Astrocyte (in vitro differentiated cells and primary cell): ENCODE results near the gene TEAD4. TPM values are rescaled to one million over a fixed set of nuclear protein-coding genes. Genes with fewer than 3 reads are reported as not detected.

ENCODE experiments used
- DNase-seq: peaks from one replicate; pipeline ENCODE4 v3.0.0-alpha.2; 2010; ENCODE audit warnings: low read depth
- FAIRE-seq: peaks from 2 replicates; lab custom pipeline; 2011; peaks lifted over from hg19 to GRCh38; lab: Jason Lieb, UNC
- H2AFZ ChIP-seq: 2 replicates; pipeline ENCODE4 v1.6.0; 2012; ENCODE audit warnings: low read depth, low read length, inconsistent platforms
- H3K27ac ChIP-seq: 2 replicates; pipeline ENCODE4 v1.5.1; 2011; ENCODE audit warnings: low read depth, low read length, inconsistent platforms
- H3K27me3 ChIP-seq: 2 replicates; pipeline ENCODE4 v1.6.0; 2011; ENCODE audit warnings: low read length, inconsistent platforms; ENCODE audit not compliant: insufficient read depth
- H3K36me3 ChIP-seq: 2 replicates; pipeline ENCODE4 v1.5.1; 2011; ENCODE audit warnings: low read length, inconsistent platforms; ENCODE audit not compliant: insufficient read depth
- H3K4me1 ChIP-seq: 2 replicates; pipeline ENCODE4 v1.5.1; 2011; ENCODE audit warnings: low read length, inconsistent platforms; ENCODE audit not compliant: insufficient read depth
- H3K4me2 ChIP-seq: 2 replicates; pipeline ENCODE4 v1.6.0; 2012; ENCODE audit warnings: low read length, inconsistent platforms
- H3K4me3 ChIP-seq: 2 replicates; pipeline ENCODE4 v1.5.1; 2011; ENCODE audit warnings: low read depth, mild to moderate bottlenecking, low read length, inconsistent platforms; ENCODE audit not compliant: insufficient read depth
- H3K79me2 ChIP-seq: 2 replicates; pipeline ENCODE4 v1.6.0; 2012; ENCODE audit warnings: mild to moderate bottlenecking, low read length, inconsistent platforms; ENCODE audit not compliant: insufficient read depth
- H3K9ac ChIP-seq: 2 replicates; pipeline ENCODE4 v1.6.0; 2012; ENCODE audit warnings: mild to moderate bottlenecking, low read length, inconsistent platforms
- H3K9me3 ChIP-seq: 2 replicates; pipeline ENCODE4 v1.5.1; 2012; ENCODE audit warnings: low read depth, mild to moderate bottlenecking, low read length, inconsistent platforms; ENCODE audit not compliant: insufficient read depth
- H4K20me1 ChIP-seq: 2 replicates; pipeline ENCODE4 v1.6.0; 2012; ENCODE audit warnings: low read length, inconsistent platforms; ENCODE audit not compliant: insufficient read depth
- H3K27ac Mint-ChIP-seq: one replicate; pipeline ENCODE4 v1.8.0; 2021; ENCODE audit warnings: mild to moderate bottlenecking, mixed read lengths; ENCODE audit not compliant: unreplicated experiment
- H3K27me3 Mint-ChIP-seq: one replicate; pipeline ENCODE4 v1.8.0; 2021; ENCODE audit warnings: low read depth, mixed read lengths; ENCODE audit not compliant: unreplicated experiment
- H3K36me3 Mint-ChIP-seq: one replicate; pipeline ENCODE4 v1.8.0; 2021; ENCODE audit warnings: low read depth, mixed read lengths; ENCODE audit not compliant: unreplicated experiment
- H3K4me1 Mint-ChIP-seq: one replicate; pipeline ENCODE4 v1.8.0; 2021; ENCODE audit warnings: low read depth, mixed read lengths; ENCODE audit not compliant: unreplicated experiment
- H3K4me3 Mint-ChIP-seq: one replicate; pipeline ENCODE4 v1.8.0; 2021; ENCODE audit warnings: mild to moderate bottlenecking, moderate library complexity, mixed read lengths; ENCODE audit not compliant: unreplicated experiment
- H3K9me3 Mint-ChIP-seq: one replicate; pipeline ENCODE4 v1.8.0; 2021; ENCODE audit warnings: mild to moderate bottlenecking, mixed read lengths; ENCODE audit not compliant: unreplicated experiment
- EZH2 ChIP-seq: IDR thresholded peaks from 2 replicates; pipeline ENCODE4 v1.6.1; 2012; ENCODE audit warnings: mild to moderate bottlenecking, low read length, inconsistent platforms; ENCODE audit not compliant: insufficient read depth
- total RNA-seq: library from RNA; stranded (reverse); gene quantifications from 2 replicates; pipeline ENCODE4 v1.2.1, GENCODE V29; 2021
- TF ChIP-seq, protein P1 (sequence below): IDR thresholded peaks from 2 replicates; pipeline ENCODE4 v1.5.1; 2011; ENCODE audit warnings: low read depth, mild to moderate bottlenecking, inconsistent platforms, low read length, moderate library complexity; ENCODE audit not compliant: insufficient read depth

Gene TEAD4
- total RNA-seq, 1 donor from 2014 or later = 19.1 TPM

DNA sequence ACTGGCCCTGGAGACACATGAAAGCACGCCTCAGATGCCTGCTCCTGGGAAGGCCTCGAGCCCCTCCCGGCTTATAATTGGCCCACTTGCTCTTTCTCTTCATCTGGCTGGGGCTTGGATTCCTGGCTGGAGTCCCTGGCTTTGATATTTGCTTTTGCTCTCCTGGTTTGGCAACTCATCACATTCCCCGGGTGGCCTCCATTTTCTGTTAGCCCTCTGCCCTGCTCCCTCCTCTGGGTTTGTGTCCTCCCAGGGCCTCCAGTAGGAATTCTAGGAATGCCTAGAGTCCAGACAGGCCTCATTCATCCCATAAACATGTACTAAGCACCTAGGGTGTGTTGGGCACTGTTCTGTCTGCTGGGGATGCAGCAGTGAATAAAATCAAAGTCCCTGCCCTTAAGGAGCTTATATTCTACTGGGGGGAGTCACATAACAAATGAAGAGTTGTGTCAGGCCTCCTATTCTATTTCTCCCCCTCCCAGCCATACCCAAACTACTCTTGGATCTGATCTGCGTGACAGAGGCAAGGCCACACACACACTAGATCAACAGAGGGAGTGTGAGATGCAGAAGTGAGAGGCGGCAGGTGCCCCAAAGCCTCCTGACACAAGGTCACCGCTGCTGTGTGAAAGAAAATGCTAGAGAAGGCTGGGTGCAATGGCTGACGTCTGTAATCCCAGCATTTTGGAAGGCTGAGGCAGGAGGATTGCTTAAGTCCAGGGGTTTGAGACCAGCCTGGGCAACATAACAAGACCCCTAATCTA is 96.7 kb downstream of the TEAD4 start:
- H3K27me3 ChIP-seq = peaks cover 3% of the 10 kb centered on the region
- H3K9me3 ChIP-seq = no peaks in the 10 kb centered on the region
- Mint-ChIP-seq H3K4me3 (no peak overlapping the region), H3K27me3 (peaks cover 5% of the 10 kb centered on the region), H3K36me3 (no peaks in the 10 kb centered on the region), H3K9me3 (peaks cover 2% of the 10 kb centered on the region), H3K27ac (no peak overlapping the region), H3K4me1 (peaks cover 11% of the 10 kb centered on the region)
- DNase-seq (peak; percentile 22), FAIRE-seq (no peak)
- no peaks in the 10 kb centered on the region for H3K79me2 ChIP-seq
- peaks cover 1% of the 10 kb centered on the region for H3K4me1 ChIP-seq
- H3K36me3 ChIP-seq = no peaks in the 10 kb centered on the region
- no peak overlapping the region for H3K4me3 ChIP-seq
- H3K9ac ChIP-seq = no peak overlapping the region
- TF ChIP-seq EZH2 = no peak
- TF ChIP-seq, protein P1, sequence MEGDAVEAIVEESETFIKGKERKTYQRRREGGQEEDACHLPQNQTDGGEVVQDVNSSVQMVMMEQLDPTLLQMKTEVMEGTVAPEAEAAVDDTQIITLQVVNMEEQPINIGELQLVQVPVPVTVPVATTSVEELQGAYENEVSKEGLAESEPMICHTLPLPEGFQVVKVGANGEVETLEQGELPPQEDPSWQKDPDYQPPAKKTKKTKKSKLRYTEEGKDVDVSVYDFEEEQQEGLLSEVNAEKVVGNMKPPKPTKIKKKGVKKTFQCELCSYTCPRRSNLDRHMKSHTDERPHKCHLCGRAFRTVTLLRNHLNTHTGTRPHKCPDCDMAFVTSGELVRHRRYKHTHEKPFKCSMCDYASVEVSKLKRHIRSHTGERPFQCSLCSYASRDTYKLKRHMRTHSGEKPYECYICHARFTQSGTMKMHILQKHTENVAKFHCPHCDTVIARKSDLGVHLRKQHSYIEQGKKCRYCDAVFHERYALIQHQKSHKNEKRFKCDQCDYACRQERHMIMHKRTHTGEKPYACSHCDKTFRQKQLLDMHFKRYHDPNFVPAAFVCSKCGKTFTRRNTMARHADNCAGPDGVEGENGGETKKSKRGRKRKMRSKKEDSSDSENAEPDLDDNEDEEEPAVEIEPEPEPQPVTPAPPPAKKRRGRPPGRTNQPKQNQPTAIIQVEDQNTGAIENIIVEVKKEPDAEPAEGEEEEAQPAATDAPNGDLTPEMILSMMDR = no peak
- no peak overlapping the region for H3K27ac ChIP-seq
- no peak overlapping the region for H3K4me2 ChIP-seq
- no peaks in the 10 kb centered on the region for H4K20me1 ChIP-seq
- H2AFZ ChIP-seq = no peak overlapping the region

DNA sequence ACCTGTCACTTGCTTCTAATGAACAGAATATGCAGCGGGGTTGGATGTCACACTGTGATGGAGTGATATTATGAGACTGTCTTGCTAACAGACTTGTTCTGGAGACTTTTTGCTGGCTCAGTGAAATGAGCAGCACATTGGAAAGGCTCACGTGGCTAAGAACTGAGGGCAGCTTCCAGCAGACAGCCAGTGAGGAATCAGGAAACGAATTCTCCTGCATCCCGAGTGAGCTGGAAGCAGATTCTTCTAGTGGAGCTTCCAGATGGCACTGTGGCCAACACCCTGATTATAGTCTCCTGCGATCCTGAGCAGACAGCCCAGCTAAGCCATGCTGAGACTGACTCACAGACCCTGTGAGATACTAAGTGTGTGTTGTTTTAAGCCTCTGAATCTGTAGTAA is 101.9 kb downstream of the TEAD4 start:
- FAIRE-seq = peak; percentile 84
- Mint-ChIP-seq H3K4me1 (peaks cover 7% of the 10 kb centered on the region), H3K4me3 (no peak overlapping the region), H3K9me3 (peaks cover 9% of the 10 kb centered on the region), H3K36me3 (peaks cover 2% of the 10 kb centered on the region), H3K27ac (no peak overlapping the region), H3K27me3 (peaks cover 7% of the 10 kb centered on the region)
- Histone ChIP-seq H2AFZ (peak overlapping the region; percentile 4), H3K27me3 (peaks cover 9% of the 10 kb centered on the region), H3K4me2 (peak overlapping the region; percentile 58), H3K9ac (no peak overlapping the region), H4K20me1 (no peaks in the 10 kb centered on the region), H3K79me2 (no peaks in the 10 kb centered on the region), H3K9me3 (no peaks in the 10 kb centered on the region), H3K4me1 (peaks cover 10% of the 10 kb centered on the region), H3K4me3 (no peak overlapping the region), H3K36me3 (no peaks in the 10 kb centered on the region), H3K27ac (no peak overlapping the region)
- DNase-seq = peak; percentile 41
- no peak for TF ChIP-seq EZH2
- TF ChIP-seq, protein P1 = no peak
